GM19455 (cell line): ENCODE data around the gene CHRD.
"Not testable (repeated sequence)": the region's sequence is repeated elsewhere in the genome, so short reads cannot be mapped to it uniquely, and the experiment has no call there.

ENCODE experiments used
- ATAC-seq: cut with Tn5 transposase; IDR thresholded peaks from one replicate; pipeline ENCODE4 v1.9.1; 2021; ENCODE audit not compliant: unreplicated experiment

The CHRD gene

GRCh38 chr3:184379358-184380184 is at the start of gene CHRD:
Gene CHRD (plus strand): TSS chr3:184380054. CDS start chr3:184380319, 265 bp downstream.
- no peak for ATAC-seq

DNA sequence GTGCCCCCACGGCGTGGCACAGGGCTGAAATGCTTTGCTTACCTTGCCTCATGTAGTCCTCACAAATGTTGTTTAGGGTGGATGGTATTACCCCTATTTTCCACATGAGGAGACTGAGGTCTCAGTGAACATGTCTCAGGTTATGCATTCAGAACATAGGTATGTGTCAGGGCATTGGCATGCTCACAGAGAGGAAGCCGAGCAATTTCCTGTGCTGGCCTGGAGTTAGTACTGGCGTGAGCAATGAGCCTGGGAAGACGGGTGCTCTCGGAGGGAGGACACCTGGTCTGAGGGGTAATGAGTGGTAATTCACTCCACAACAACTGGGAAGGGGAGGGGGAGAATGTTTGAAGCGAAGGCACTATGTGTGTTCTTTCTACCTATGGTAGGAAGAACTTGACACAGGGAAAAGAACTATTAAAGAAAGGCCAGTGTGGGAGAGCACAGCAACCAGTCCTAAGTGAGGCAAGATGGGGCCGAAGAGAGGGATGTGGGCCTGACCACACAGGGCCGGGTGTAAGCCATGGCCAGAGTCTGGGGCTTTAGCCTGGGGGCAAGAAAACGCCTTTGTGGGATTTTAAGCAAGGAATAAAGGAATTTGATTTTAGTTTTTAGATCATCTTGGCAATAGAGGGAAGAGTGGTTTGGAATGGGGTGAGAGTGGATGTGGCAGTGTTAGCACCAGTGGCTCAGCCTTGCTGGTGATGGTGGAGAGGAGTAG is 47.3 kb upstream of the CHRD start:
- no peak for ATAC-seq

- ATAC-seq = no peak
Measured at GRCh38 chr3:184333190-184333589, 46.7 kb upstream of the CHRD start.

GRCh38 chr3:184333700-184334099 is 46.2 kb upstream of the CHRD start:
- ATAC-seq = no peak

- no peak for ATAC-seq
Measured at GRCh38 chr3:184334470-184335158, 45.2 kb upstream of the CHRD start.

GRCh38 chr3:184335291-184335660 is 44.6 kb upstream of the CHRD start:
- peak; percentile 8 for ATAC-seq

- ATAC-seq = peak; percentile 87
Measured at GRCh38 chr3:184335661-184336546, 44.0 kb upstream of the CHRD start.

DNA sequence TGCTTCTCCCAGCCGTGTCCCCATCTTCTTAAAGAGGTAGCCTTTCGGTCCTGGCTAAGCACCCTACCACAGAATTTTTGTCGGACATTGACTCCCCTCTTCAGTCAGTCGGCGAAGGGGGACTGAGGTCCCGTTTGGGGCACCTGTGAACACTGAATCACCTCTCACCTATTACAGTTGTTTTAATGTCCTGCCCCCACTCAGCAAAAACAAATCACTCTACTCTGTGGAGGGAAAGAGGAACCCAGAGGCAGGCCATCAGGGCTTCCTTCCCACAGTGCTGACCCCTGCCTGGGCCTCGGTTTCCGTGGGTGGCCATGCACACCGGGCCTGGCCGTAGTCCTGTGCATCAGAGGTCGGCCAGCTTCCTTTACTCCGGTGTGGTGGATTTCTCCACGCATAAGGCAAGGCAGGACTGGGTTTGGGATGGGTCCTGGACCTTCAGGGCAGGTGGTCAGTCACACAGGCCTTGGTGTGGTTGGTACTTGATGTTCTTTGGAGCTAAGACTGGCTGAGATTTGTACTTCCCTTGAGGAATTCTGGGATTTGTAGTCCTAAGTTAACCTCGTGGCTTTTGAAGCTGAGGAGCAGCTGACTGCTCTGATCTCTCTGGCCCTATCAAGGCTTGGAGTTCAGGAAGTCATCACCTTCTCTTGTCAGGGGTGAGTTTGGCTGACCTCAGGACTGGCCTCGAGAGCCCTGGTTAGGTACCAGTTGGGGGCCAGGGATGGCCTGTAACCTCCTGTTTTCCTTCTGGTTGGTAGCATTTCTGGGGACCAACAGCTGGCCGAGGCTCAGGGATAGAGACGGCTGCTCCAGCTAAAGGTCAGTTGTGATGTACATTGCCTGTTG is 43.1 kb upstream of the CHRD start:
- no peak for ATAC-seq

DNA sequence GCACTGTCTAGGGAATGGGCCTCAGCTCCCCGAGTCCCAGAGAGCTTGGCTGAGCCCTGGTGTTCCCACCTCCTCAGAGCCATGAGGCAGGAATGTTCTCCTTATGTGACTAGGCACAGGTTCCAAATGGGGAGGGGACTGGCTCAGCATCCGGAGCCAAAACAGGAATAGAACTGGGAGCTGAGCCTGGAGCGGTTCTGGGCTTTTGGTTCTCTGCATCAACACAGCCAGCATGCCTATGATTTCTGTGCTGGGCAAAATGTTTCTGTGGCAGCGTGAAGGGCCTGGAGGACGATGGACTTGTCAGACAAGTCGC is 42.5 kb upstream of the CHRD start, which contains the start of gene FAM131A:
Gene FAM131A (plus strand): TSS at position 202 of the 316 bp plus-strand sequence. CDS start 31 bp downstream, at position 233.
- ATAC-seq = no peak

GRCh38 chr3:184337981-184338380 is 41.9 kb upstream of the CHRD start:
- ATAC-seq = no peak

GRCh38 chr3:184338511-184338945 is 41.3 kb upstream of the CHRD start:
- ATAC-seq = no peak

GRCh38 chr3:184339001-184339400 is 40.9 kb upstream of the CHRD start:
- no peak for ATAC-seq

DNA sequence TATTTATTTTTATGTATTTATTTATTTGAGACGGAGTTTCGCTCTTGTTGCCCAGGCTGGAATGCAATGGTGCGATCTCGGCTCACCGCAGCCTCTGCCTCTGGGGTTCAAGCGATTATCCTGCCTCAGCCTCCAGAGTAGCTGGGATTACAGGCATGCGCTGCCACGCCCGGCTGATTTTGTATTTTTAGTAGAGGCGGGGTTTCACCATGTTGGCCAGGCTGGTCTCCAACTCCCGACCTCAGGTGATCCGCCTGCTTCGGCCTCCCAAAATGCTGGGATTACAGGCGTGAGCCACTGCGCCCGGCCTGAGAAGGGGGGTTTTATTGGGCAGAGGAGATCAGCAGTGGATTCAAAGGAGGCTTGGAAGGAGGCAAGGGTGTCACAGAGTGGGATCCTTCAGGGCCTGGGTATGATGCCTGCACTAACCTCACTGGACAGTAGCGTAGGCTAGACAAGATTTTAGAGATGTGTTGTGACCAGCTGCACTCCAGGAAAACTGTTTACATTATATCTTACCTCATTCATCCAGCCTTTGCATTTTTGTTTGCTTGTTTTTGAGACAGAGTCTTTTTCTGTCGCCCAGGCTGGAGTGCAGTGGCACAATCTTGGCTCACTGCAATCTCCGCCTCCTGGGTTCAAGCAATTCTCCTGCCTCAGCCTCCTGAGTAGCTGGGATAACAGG is 40.3 kb upstream of the CHRD start:
- not testable (repeated sequence) for ATAC-seq

- no peak for ATAC-seq
Measured at GRCh38 chr3:184341925-184342324, 37.9 kb upstream of the CHRD start.

- ATAC-seq = no peak
Measured at GRCh38 chr3:184343200-184343876, 36.5 kb upstream of the CHRD start.

DNA sequence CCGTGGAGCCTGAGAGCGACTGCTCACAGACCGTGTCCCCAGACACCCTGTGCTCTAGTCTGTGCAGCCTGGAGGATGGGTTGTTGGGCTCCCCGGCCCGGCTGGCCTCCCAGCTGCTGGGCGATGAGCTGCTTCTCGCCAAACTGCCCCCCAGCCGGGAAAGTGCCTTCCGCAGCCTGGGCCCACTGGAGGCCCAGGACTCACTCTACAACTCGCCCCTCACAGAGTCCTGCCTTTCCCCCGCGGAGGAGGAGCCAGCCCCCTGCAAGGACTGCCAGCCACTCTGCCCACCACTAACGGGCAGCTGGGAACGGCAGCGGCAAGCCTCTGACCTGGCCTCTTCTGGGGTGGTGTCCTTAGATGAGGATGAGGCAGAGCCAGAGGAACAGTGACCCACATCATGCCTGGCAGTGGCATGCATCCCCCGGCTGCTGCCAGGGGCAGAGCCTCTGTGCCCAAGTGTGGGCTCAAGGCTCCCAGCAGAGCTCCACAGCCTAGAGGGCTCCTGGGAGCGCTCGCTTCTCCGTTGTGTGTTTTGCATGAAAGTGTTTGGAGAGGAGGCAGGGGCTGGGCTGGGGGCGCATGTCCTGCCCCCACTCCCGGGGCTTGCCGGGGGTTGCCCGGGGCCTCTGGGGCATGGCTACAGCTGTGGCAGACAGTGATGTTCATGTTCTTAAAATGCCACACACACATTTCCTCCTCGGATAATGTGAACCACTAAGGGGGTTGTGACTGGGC is 35.1 kb upstream of the CHRD start:
- no peak for ATAC-seq

DNA sequence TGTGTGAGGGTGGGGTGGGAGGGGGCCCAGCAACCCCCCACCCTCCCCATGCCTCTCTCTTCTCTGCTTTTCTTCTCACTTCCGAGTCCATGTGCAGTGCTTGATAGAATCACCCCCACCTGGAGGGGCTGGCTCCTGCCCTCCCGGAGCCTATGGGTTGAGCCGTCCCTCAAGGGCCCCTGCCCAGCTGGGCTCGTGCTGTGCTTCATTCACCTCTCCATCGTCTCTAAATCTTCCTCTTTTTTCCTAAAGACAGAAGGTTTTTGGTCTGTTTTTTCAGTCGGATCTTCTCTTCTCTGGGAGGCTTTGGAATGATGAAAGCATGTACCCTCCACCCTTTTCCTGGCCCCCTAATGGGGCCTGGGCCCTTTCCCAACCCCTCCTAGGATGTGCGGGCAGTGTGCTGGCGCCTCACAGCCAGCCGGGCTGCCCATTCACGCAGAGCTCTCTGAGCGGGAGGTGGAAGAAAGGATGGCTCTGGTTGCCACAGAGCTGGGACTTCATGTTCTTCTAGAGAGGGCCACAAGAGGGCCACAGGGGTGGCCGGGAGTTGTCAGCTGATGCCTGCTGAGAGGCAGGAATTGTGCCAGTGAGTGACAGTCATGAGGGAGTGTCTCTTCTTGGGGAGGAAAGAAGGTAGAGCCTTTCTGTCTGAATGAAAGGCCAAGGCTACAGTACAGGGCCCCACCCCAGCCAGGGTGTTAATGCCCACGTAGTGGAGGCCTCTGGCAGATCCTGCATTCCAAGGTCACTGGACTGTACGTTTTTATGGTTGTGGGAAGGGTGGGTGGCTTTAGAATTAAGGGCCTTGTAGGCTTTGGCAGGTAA is 34.3 kb upstream of the CHRD start:
- ATAC-seq = no peak
